ENCODE results near the gene CHMP1A. TPM values are rescaled to one million over a fixed set of nuclear protein-coding genes. Genes with fewer than 3 reads are reported as not detected.

The CHMP1A gene
- total RNA-seq, 2 donors from 2014 or later: 118 to 176 TPM

DNA sequence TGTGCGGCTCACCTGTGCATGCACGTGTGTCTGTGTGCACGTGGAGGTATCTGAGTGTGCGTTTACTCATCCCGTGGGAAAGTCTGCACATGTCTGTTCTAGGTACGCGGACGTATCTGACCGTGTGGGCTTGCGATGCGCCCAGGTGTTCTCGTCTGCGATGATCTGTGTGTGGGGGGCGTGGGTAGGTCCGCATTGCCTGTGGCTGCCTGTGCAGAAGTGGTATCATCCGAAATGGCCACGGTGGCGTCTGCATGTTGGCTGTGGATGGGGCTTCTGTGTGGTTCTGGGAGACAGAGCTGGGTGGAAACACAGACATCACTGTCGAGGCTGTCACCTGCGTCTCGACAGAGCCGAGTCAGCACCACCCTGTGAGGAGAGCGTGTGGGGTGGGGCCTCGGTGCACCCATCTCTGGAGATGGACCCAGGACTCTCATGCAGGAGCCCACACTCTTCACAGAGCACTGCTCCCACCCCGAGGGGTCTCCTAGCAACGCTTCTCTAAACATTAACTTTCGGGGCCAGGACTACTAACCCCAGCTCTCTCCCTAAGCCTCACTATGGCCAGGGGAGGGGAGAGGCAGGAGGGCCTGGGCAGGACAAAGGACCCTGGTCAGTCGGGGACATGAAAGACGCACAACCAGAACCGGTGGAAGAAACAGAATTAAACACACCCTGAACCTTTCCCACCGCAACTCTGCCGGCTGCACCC lies 35.7 kb downstream of the CHMP1A start:
- Histone ChIP-seq H3K36me3 (no peaks in the 10 kb centered on the region), H3K9ac (ENCODE audit: low read depth in 2 of 2, low read length in 2 of 2) (no peak overlapping the region), H3K4me3 (no peak overlapping the region), H3K27me3 (peaks cover 18% of the 10 kb centered on the region), H3K9me3 (no peaks in the 10 kb centered on the region), H3K27ac (no peak overlapping the region), H3K4me1 (no peaks in the 10 kb centered on the region)
- TF ChIP-seq, protein P1, sequence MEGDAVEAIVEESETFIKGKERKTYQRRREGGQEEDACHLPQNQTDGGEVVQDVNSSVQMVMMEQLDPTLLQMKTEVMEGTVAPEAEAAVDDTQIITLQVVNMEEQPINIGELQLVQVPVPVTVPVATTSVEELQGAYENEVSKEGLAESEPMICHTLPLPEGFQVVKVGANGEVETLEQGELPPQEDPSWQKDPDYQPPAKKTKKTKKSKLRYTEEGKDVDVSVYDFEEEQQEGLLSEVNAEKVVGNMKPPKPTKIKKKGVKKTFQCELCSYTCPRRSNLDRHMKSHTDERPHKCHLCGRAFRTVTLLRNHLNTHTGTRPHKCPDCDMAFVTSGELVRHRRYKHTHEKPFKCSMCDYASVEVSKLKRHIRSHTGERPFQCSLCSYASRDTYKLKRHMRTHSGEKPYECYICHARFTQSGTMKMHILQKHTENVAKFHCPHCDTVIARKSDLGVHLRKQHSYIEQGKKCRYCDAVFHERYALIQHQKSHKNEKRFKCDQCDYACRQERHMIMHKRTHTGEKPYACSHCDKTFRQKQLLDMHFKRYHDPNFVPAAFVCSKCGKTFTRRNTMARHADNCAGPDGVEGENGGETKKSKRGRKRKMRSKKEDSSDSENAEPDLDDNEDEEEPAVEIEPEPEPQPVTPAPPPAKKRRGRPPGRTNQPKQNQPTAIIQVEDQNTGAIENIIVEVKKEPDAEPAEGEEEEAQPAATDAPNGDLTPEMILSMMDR (IDR thresholded peaks at IDR 0.05): no peak
- no peak for DNase-seq
- intact Hi-C loops (cut with DNase I): no loop called here

DNA sequence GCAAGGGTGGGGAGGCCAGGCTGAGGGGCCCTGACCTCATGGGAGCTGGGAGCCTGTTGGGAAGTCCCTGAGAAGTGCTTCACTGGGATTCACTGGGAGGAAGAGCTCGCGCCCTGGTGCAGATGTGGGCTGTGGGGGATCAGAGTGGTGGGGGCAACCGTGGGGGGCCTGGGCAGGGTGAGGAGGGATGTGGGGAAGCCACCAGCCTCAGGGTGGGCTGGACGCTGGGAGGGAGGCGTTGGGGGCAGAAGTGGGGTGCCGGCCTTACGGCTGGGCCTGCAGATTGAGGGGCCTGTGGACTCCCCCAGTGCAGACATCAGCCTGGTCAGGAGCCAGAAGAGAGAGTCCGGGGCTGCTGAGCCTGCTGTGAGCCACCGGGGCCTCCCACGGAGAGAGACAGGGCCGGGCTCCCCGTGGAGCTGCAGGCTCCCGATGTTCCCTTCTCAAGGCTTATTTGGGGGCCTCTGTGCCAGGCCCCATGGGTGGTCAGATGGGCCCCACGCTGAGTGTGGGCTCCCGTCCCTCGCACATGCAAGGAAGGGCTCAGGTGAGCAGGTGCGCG lies 36.3 kb downstream of the CHMP1A start:
- no peak overlapping the region for H3K4me3 ChIP-seq
- H3K36me3 ChIP-seq: no peaks in the 10 kb centered on the region
- intact Hi-C loops (cut with DNase I): no loop called here
- DNase-seq: no peak
- no peak overlapping the region for H3K27ac ChIP-seq
- no peaks in the 10 kb centered on the region for H3K9me3 ChIP-seq
- no peak overlapping the region for H3K9ac ChIP-seq (ENCODE audit: low read depth in 2 of 2, low read length in 2 of 2)
- H3K4me1 ChIP-seq: no peaks in the 10 kb centered on the region
- TF ChIP-seq, protein P1 (IDR thresholded peaks at IDR 0.05): no peak
- peaks cover 18% of the 10 kb centered on the region for H3K27me3 ChIP-seq

DNA sequence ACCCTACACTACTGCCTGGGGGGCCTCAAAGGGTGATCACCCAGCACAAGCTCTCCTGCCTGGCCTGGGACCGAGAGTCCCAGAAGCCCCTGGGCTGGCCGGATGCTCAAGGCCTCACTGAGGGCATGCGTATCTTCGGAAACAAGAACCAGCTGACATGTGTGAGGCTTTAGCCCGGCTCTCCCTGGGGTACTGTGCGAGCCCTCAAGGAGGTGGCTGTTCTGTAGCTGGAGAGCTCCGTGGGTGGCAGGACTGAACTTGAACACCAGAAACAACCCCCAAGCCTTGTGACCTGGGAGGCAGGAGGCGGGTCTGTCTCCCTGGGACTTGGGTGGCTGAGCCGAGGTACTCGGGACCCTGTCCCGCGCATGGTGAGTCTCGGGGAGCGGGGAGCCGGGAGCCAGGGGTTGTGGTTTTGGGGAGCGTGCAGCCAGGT lies 37.1 kb downstream of the CHMP1A start:
- Histone ChIP-seq H3K36me3 (no peaks in the 10 kb centered on the region), H3K4me3 (no peak overlapping the region), H3K4me1 (no peaks in the 10 kb centered on the region), H3K27ac (no peak overlapping the region), H3K9ac (ENCODE audit: low read depth in 2 of 2, low read length in 2 of 2) (no peak overlapping the region), H3K9me3 (no peaks in the 10 kb centered on the region), H3K27me3 (peaks cover 18% of the 10 kb centered on the region)
- TF ChIP-seq, protein P1 (IDR thresholded peaks at IDR 0.05): no peak
- intact Hi-C loops (cut with DNase I): no loop called here
- no peak for DNase-seq

DNA sequence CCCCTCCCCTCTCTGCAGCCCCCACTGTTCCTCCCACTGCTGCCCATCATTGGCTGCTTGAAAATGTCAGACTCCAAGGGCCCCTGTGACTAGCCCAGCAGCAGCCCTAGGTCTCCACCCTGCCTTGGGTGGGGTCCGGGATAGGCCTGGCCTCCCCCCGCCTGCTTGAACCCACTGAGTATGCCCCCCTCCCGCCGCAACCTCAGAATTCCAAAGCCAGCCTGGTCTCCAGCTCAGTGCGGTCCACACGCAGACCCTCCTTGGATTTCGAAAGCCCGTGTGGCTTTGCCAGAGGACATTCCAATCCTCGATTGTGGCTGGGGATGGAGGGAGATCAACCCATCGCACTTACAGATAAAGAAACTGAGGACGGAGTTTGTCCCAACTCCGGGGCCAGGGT lies 37.7 kb downstream of the CHMP1A start:
- Histone ChIP-seq H3K27ac (no peak overlapping the region), H3K36me3 (no peaks in the 10 kb centered on the region), H3K4me3 (no peak overlapping the region), H3K4me1 (no peaks in the 10 kb centered on the region), H3K9me3 (no peaks in the 10 kb centered on the region), H3K27me3 (peaks cover 18% of the 10 kb centered on the region), H3K9ac (ENCODE audit: low read depth in 2 of 2, low read length in 2 of 2) (no peak overlapping the region)
- TF ChIP-seq, protein P1 (IDR thresholded peaks at IDR 0.05): no peak
- no peak for DNase-seq
- intact Hi-C loops (cut with DNase I): no loop called here

DNA sequence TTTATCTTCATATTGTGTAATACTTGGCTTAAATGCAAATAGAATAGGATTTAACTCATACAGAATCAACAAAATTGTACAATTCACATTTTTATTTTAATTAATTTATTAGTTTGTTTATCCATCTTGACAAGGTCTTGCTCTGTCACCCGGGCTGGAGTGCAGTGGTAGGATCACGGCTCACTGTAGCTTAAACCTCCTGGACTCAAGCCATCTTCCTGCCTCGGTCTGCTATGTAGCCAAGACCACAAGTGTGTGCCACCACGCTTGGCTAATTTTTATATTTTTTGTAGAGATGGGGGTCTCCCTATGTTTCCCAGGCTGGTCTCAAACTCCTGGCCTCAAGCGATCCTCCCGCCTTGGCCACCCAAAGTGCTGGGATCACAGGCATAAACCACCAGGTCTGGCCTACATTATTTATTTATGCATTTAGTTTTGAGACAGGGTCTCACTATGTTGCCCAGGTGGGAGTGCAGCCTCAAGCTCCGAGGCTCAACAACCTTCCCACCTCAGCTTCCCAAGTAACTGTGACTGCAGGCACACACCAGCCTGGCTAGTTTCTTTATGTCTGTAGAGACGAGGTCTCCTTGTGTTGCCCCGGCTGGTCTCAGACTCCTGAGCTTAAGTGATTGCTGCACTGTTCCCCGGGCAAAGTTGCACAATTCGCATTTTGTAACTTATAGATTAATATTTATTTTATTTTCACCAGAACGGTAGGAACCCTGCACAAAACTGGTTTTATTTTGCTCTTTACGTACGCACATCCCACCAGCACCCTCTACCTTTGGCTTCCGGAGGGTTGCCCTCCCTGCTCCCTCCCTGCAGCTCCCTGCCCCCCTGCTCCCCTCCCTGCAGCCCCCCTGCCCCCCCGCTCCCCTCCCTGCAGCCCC lies 39.2 kb downstream of the CHMP1A start:
- Histone ChIP-seq H3K9ac (ENCODE audit: low read depth in 2 of 2, low read length in 2 of 2) (no peak overlapping the region), H3K4me3 (no peak overlapping the region), H3K36me3 (no peaks in the 10 kb centered on the region), H3K27me3 (peaks cover 16% of the 10 kb centered on the region), H3K9me3 (no peaks in the 10 kb centered on the region), H3K27ac (no peak overlapping the region), H3K4me1 (no peaks in the 10 kb centered on the region)
- DNase-seq: no peak
- TF ChIP-seq, protein P1 (IDR thresholded peaks at IDR 0.05): no peak
- intact Hi-C loops (cut with DNase I): no loop called here

Measured in colonic mucosa (tissue), 4 donors.